ENCODE data around the gene FARP2.

DNA sequence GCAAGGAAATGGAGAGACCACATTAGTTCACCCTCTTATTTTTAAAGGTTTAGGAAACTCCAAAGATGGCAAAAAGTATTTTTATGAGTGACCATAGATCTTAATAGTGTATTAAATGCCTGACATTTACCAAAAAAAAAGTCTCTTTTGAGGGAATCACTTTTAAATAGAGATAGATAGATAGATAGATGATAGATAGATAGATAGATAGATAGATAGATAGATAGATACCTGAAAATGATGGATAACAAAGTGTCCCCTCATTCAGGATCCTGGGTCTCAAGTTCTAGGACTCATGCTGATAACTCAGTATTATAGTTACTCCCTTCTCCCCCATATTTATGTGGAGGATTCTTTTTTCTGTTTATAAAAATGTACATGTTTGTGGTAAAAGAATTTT, 52.8 kb downstream of the FARP2 start:
- TF ChIP-seq, protein P1, sequence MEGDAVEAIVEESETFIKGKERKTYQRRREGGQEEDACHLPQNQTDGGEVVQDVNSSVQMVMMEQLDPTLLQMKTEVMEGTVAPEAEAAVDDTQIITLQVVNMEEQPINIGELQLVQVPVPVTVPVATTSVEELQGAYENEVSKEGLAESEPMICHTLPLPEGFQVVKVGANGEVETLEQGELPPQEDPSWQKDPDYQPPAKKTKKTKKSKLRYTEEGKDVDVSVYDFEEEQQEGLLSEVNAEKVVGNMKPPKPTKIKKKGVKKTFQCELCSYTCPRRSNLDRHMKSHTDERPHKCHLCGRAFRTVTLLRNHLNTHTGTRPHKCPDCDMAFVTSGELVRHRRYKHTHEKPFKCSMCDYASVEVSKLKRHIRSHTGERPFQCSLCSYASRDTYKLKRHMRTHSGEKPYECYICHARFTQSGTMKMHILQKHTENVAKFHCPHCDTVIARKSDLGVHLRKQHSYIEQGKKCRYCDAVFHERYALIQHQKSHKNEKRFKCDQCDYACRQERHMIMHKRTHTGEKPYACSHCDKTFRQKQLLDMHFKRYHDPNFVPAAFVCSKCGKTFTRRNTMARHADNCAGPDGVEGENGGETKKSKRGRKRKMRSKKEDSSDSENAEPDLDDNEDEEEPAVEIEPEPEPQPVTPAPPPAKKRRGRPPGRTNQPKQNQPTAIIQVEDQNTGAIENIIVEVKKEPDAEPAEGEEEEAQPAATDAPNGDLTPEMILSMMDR (IDR thresholded peaks at IDR 0.05): no peak
- no peak for TF ChIP-seq EP300 (IDR thresholded peaks at IDR 0.05; ENCODE audit: low read depth)
- TF ChIP-seq POLR2A (IDR thresholded peaks at IDR 0.05): no peak
- TF ChIP-seq POLR2AphosphoS5 (IDR thresholded peaks at IDR 0.05): no peak
